Myocyte (in vitro differentiated cells): ENCODE data around the gene PRR19. TPM values are rescaled to one million over a fixed set of nuclear protein-coding genes. Genes with fewer than 3 reads are reported as not detected.

ENCODE experiments used
- DNase-seq: peaks from one replicate; pipeline ENCODE4 v3.0.0-alpha.2; 2012; ENCODE audit warnings: low read depth
- total RNA-seq: library from RNA; depleted of rRNA; stranded (reverse); fragments of >200 nt; gene quantifications from 2 replicates; pipeline ENCODE4 v1.2.3, GENCODE V29; 2014

Gene PRR19
- total RNA-seq, 1 donor from 2014 or later: 2.6 TPM

GRCh38 chr19:42270346-42271044 is 31.4 kb upstream of the PRR19 start:
- DNase-seq: peak; percentile 79

DNA sequence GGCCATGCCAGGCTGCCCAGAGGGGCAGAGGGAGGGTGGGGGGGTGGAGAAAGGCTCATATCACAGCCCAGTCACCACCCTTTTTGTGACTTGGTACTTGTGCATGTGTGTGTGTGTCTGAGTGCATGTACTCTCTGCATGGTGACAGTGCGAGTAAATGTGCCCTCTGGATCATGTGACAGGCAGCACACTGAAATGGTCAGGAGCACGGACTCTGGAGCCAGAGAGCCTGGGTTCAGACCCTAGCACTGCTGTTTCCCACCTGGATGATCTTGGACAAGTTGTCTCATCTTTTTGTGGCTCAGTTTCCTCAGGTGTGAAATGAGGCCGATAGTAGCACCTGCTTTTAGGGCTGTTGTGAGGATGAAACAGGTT is 30.9 kb upstream of the PRR19 start:
- no peak for DNase-seq

- no peak for DNase-seq
Measured at GRCh38 chr19:42271861-42272534, 29.9 kb upstream of the PRR19 start.

DNA sequence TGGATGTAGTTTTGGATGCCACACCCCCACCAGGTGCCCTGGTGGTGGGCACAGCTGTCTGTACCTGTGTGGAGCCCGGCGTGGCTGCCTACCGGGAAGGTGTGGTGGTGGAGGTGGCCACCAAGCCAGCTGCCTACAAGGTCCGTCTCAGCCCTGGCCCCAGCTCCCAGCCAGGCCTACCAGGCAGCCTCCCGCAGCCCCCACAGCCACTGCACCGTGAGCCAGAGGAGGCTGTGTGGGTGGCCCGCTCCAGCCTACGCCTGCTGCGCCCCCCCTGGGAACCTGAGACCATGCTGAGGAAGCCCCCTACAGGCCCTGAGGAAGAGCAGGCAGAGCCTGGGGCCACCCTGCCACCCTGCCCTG is 29.4 kb upstream of the PRR19 start:
- no peak for DNase-seq

GRCh38 chr19:42272989-42273406 is 28.9 kb upstream of the PRR19 start:
- no peak for DNase-seq

- no peak for DNase-seq
Measured at GRCh38 chr19:42273407-42274064, 28.4 kb upstream of the PRR19 start.

DNA sequence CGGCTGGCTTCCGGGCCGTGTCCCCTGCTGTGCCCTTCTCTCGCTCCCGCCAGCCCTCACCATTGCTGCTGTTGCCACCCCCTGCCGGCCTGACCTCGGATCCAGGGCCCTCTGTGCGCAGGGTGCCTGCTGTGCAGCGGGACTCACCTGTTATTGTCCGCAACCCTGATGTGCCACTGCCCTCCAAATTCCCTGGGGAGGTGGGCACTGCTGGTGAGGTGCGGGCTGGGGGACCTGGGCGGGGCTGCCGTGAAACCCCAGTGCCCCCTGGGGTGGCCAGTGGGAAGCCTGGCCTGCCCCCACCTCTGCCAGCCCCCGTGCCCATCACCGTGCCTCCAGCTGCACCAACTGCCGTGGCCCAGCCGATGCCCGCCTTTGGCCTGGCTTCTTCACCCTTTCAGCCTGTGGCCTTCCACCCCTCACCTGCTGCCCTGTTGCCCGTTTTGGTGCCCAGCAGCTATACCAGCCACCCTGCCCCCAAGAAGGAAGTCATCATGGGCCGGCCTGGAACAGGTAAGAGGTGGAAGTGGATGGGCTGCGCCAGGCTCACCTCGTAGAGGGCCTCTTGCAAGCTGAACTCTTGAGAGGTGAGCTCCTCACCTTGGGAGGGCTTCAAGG is 27.8 kb upstream of the PRR19 start:
- no peak for DNase-seq

GRCh38 chr19:42275103-42275502 is 26.8 kb upstream of the PRR19 start:
- peak; percentile 12 for DNase-seq

- no peak for DNase-seq
Measured at GRCh38 chr19:42275517-42275916, 26.4 kb upstream of the PRR19 start.

DNA sequence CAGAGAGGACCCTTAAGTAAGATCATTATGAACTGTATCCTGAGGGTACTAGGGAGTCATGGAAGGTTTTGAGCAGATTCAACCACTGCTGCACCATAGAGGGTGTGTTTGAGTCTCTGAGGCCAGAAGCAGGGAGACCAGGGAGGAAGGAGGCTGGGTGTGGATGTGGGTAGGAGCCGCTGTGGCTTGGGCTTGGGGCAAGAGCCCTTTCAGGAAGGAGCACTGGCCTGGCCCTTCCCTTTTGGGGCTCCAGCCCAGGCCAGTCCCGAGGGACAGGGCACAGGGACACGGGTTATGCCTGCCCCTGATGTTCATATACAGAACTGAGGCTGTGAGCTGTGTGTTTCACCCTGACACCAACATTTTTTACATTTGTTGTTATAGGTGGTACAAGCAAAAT is 25.6 kb upstream of the PRR19 start:
- peak; percentile 25 for DNase-seq

GRCh38 chr19:42276821-42277220 is 25.1 kb upstream of the PRR19 start:
- DNase-seq: peak; percentile 32

DNA sequence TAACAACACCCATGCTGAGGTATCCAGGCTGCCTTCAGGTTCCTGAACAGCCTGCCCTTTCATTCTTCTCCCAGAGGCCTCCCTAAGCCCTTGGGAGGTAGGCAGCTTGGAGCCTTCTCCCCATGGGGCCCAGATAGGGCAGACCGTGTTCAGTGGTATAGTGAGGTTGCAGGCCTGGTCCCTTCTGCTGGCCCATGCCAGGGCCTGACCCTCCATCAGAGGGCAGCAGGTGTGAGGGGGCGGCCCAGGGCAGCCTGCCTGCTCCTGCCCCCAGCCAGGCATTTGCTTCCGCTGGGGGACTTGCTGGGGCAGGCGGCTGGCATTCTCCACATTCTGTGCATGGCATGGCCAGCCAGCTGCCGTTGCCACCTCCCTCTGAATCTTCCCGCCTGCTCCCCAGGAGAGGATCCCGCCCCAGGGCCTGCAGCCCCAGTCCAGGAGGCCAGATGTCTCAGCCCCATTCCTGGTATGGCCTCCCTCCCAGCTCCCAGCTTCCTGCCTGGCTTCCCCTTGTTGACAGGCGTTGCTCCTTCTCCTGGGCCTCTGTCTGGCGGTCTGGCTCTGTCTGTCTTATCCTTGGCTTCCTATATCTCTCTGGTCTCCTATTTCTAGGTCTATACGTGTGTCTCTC is 24.0 kb upstream of the PRR19 start:
- peak; percentile 92 for DNase-seq

DNA sequence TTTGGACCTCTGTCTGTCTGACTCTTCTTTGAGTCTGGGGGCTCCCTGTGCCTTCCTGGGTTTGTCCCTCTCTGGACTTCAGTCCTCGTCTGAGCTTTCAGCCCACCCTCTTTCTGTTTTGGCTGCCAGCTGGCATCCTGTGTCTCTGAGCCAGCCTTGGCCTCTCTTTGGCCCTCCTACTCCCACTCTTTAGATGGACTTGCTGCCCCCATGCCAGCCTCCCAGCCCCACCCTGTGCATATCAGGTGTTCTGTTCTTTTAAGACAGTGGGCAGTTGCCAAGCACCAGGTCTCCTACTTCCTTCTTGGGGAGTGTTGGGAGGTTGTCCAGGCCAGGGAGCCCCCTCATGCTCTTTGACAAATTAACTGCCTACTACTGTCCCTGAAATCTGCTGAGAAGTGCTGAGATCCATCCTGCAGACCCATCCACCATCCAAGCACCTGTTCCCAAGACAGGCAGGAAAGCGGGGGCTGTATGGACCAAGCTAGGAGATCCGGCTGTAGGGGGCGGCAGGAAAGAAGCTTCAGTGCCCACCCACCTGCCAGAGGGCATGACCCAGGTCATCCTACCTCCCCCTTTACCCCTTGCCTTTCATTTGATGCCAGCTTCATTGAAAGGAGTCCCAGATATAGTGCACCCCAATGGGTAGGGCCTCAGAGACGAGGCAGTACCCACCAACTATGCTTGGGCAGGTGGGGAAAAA is 23.3 kb upstream of the PRR19 start:
- DNase-seq: peak; percentile 73

- DNase-seq: no peak
Measured at GRCh38 chr19:42279155-42279901, 22.6 kb upstream of the PRR19 start.

DNA sequence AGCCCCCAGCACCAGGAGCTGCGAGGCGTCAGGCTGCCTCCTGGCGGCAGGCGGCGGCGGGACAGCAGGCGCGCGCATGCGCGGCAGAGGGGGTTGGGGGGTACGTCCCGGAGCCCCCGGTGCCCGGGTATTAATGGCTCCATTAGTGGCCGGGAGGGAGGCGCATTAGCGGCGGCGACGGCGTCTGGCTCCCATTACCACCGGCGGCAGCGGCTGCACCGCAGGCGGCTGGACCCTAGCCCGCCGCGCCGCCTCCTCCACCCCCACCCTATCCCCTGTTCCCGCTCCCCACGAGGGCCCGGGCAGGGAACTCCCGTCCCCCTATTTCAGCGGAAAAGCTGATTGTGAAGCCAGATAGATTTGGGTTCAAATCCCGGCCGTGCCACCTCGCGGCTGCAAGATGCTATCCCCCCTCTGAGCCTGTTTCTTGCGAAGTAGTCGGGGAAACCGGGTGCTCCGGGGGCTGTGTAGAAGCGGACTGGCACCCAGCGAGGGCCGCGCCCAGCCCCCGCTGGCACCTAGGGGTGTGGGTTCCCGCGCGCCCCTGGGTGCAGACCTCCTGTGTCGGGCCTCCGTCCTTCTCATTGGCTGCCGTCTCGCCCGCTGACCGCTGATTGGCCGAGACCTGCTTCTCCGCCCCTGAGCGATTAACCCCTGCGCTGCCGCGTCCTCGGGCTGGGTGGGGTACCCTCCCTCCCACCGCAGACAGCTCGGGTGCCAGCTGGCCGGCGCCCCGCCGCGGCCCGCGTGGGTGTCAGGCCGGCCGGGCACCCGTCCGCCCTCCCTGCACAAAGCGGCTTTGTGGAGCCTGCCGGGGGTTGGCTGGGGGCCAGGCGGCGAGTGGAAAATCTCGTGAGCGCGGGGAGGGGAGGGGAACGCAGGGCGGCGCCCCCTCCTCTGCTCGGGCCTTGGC is 21.8 kb upstream of the PRR19 start:
- peak; percentile 96 for DNase-seq

DNA sequence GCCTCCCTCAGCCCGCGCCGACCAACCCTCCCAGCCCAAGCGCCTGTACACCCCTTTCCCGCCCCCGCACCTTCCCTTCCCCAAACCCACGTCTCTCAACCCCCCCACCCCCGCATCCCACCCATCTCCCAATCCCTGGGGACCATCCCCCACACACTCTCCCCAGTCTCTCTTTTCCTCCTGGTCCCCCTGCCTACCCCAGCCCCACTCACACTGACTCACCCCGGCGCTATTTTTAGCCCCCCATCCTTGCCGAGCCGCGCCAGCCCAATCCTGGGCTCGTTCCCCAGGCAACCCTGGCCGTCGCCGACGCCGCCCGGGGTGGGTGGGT is 21.2 kb upstream of the PRR19 start:
- DNase-seq: peak; percentile 73

DNA sequence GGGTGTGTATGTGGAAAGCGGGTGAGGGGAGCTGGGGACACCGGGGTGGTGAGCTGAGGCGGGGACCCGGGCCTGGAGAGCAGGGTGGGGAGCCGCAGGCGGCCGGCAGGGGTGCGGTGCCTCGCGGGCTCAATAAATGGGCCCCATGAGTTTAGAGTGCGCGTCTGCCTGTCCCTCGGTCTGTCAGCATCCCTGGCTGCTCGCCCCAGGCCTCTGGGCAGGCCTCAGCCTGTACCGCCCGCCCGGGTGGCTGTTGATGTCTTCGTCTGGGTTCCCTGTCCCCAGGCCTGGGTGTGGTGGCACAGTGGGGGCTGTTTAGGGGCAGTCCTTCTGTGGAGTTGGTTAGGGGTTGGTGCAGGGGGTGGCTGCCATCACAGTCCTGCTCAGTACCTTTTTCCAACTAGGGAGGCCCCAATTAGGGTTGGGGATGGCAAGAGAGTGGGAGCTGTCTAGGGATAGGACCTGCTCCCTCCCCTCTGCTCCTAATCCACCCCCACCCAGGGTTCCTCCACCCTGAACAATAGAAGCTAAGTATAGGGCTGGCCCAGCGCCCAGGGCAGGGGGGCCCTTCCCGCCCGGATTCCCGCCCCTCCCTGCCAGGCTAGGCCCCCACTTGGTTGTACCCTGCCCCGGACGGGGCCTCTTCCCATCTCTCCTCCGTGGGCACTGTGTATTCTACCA is 20.6 kb upstream of the PRR19 start:
- DNase-seq: peak; percentile 26

DNA sequence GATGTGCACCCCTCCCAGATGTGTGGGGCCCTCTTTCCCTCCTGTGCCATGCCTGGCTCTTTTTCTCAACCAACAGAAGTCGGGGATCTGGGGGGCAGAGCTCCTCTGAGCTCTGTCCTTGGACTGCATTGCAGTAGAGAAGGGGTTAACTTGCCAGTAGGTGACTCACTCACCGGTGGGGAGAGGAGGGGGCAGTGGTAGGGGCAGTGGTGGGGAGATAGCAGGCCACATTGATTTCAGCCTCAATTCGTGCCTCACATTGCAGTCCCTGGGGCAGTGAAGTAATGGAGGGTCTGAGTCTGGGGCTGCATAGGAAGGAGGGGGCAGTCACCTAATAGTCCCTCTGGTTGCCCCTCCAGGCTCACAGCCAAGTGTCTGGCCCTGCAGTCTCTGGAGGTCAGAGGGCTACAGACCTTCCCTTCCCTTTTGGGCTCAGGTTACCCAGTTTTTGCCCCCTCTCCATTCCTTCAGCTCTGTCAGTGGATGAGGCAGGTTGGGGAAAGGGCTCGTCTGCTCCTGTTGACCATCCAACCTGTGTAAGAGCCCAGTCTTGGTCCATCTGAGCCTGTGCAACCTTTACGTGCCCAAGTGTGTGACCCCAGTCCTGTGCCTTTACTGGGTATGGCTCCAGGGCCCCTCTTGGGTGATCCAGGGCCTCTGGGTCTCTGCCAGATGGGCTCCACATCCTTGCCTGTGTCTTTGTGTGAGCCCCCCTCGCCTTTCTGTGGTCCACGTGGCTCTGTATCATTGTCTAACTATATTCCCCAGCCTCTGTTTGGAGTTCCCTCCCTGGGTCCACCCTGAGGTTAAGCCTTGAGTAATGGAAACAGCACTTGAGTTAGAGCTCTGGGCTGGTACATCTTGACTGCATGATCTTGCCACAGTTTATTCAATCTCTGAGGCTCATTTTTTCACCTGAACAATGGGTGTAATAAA is 19.8 kb upstream of the PRR19 start:
- DNase-seq: peak; percentile 28
